Activated naive CD4-positive, alpha-beta T cell treated with anti-CD3 and anti-CD28 coated beads, Interleukin-2, amount 50 U/mL, for 72 hours (primary cell): ENCODE data around the gene ASH1L. TPM values are rescaled to one million over a fixed set of nuclear protein-coding genes. Genes with fewer than 3 reads are reported as not detected.
"Not testable (repeated sequence)": the region's sequence is repeated elsewhere in the genome, so short reads cannot be mapped to it uniquely, and the experiment has no call there.

ENCODE experiments used
- ATAC-seq, 2 donors: fragments of 150-1000 bp; cut with Tn5 transposase; 2 replicates each; pipeline ENCODE4 v1.10.0; 2021; ENCODE audit warnings: mild to moderate bottlenecking in 2 of 2, moderate library complexity in 2 of 2
- DNase-seq, 2 donors: peaks; one replicate each; pipeline ENCODE4 v3.0.0; 2021 to 2022; ENCODE audit warnings: low spot score in 2 of 2
- H3K27ac Mint-ChIP-seq, 2 donors: one replicate each; pipeline ENCODE4 v1.8.0; 2022; ENCODE audit warnings: mild to moderate bottlenecking in 2 of 2, mixed read lengths in 2 of 2
- H3K36me3 Mint-ChIP-seq, 2 donors: one replicate each; pipeline ENCODE4 v1.8.0; 2022; ENCODE audit warnings: mixed read lengths in 2 of 2
- H3K9me3 Mint-ChIP-seq, 2 donors: one replicate each; pipeline ENCODE4 v1.8.0; 2022; ENCODE audit warnings: mixed read lengths in 2 of 2
- total RNA-seq, 2 donors: library from RNA; stranded (reverse); gene quantifications; one replicate each; pipeline ENCODE4 v1.2.3, GENCODE V29; 2022

The ASH1L gene
- total RNA-seq, 2 donors from 2014 or later: 43.0 to 69.4 TPM

DNA sequence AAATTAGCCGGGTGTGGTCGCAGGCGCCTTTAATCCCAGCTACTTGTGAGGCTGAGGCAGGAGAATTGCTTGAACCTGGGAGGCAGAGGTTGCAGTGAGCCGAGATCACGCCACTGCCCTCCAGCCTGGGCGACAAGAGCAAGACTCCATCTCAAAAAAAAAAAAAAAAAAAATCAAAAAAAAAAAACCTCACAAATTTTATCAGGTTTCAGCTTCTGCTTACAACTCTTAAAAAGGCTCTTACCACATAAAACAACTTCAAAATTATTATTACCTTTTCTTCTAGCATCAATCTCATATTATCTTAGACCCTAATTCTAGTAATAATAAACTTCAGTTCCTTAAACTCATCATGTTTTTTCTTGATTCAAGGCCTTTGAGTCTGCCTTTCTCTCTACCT, 120.2 kb downstream of the ASH1L start:
- not testable (repeated sequence) for ATAC-seq, H3K9me3 Mint-ChIP-seq, H3K36me3 Mint-ChIP-seq, DNase-seq
- H3K27ac Mint-ChIP-seq: peak overlapping the region in 1 of 2 donors; percentile 64

- DNase-seq (no peak), ATAC-seq (no peak)
- no peak overlapping the region for H3K27ac Mint-ChIP-seq
- H3K36me3 Mint-ChIP-seq: peaks cover 6 to 13% of the 10 kb centered on the region in 2 donors
- H3K9me3 Mint-ChIP-seq: no peaks in the 10 kb centered on the region
These were observed 125.2 kb downstream of the ASH1L start for GRCh38 chr1:155437405-155437804.

- H3K27ac Mint-ChIP-seq, DNase-seq, ATAC-seq, H3K9me3 Mint-ChIP-seq: not testable (repeated sequence)
- peaks cover 6 to 13% of the 10 kb centered on the region in 2 donors for H3K36me3 Mint-ChIP-seq
These were observed 128.7 kb downstream of the ASH1L start for GRCh38 chr1:155433831-155434389.

DNA sequence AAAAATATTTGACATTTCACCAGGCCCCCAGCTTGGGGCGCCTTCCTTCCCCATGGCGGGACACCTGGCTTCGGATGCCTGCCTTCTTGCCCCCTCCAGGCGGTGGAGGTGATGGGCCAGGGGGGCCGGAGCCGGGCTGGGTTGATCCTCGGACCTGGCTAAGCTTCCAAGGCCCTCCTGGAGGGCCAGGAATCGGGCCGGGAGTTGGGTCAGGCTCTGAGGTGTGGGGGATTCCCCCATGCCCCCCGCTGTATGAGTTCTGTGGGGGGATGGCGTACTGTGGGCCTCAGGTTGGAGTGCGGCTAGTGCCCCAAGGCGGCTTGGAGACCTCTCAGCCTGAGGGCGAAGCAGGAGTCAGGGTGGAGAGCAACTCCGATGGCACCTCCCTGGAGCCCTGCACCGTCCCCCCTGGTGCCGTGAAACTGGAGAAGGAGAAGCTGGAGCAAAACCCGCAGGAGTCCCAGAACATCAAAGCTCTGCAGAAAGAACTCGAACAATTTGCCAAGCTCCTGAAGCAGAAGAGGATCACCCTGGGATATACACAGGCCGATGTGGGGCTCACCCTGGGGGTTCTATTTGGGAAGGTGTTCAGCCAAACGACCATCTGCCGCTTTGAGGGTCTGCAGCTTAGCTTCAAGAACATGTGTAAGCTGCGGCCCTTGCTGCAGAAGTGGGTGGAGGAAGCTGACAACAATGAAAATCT, 129.3 kb downstream of the ASH1L start:
- H3K36me3 Mint-ChIP-seq, ATAC-seq, H3K9me3 Mint-ChIP-seq, DNase-seq: not testable (repeated sequence)
- peak overlapping the region in 1 of 2 donors; percentile 9 for H3K27ac Mint-ChIP-seq

DNA sequence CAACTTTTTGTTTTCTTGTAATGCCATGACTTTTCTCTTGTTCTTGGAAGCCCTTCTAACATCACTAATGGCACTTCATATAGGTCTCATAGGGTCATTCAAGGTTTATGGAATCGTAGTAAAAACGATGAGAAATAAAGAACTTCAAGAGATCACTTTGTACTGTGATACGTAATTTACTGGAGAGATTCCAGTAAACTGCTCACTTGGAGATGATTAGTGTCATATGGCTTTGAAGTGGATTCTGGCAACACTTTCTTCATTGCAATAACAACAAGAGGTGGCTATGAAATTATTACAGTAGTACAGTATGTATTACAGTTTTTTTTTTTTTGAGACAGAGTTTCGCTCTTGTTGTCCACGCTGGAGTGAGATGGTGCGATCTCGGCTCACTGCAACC, 138.5 kb downstream of the ASH1L start:
- ATAC-seq (no peak), DNase-seq (no peak)
- no peak overlapping the region for H3K27ac Mint-ChIP-seq
- no peaks in the 10 kb centered on the region for H3K9me3 Mint-ChIP-seq
- H3K36me3 Mint-ChIP-seq: no peaks in the 10 kb centered on the region

DNA sequence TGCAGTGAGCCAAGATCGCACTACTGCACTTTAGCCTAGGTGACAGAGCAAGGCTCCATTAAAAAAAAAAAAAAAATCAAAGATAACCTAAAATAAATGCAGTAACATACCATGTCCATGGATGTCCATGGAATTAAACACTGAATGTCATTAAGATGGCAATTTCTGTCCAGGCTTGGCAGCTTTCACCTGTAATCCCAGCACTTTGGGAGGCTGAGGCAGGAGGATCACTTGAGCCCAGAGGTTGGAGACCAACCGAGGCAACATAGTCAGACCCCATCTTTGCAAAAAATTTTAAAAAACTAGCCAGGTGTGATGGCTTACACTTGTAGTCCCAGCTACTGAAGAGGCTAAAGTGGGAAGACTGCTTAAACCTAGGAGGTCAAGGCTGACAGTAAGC, 141.8 kb downstream of the ASH1L start:
- DNase-seq (no peak), ATAC-seq (no peak)
- Mint-ChIP-seq H3K27ac (no peak overlapping the region), H3K36me3 (no peaks in the 10 kb centered on the region), H3K9me3 (no peaks in the 10 kb centered on the region)

DNA sequence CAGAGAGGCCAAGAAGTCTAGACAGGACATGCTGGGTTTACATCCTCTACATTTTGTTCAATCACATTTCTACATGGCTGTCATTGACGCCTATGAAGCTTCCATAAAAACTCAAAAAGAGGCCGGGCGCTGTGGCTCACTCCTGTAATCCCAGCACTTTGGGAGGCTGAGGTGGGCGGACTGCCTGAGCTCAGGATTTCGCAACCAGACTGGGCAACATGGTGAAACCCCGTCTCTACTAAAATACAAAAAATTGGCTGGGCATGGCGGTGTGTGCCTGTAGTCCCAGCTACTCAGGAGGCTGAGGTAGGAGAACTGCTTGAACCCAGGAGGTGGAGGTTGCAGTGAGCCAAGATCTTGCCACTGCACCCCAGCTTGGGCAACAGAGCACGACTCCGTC, 150.8 kb downstream of the ASH1L start:
- ATAC-seq, H3K9me3 Mint-ChIP-seq, H3K27ac Mint-ChIP-seq, H3K36me3 Mint-ChIP-seq, DNase-seq: not testable (repeated sequence)

GRCh38 chr1:155410931-155411330, 151.7 kb downstream of the ASH1L start:
- no peaks in the 10 kb centered on the region for H3K36me3 Mint-ChIP-seq
- no peaks in the 10 kb centered on the region for H3K9me3 Mint-ChIP-seq
- ATAC-seq (no peak), DNase-seq (no peak)
- H3K27ac Mint-ChIP-seq: no peak overlapping the region

- Mint-ChIP-seq H3K27ac (no peak overlapping the region), H3K36me3 (peaks cover 16 to 18% of the 10 kb centered on the region in 2 donors), H3K9me3 (no peaks in the 10 kb centered on the region)
- ATAC-seq: no peak
- DNase-seq: no peak
These were observed 165.6 kb downstream of the ASH1L start for GRCh38 chr1:155396874-155397476.

- H3K36me3 Mint-ChIP-seq: peaks cover 16 to 24% of the 10 kb centered on the region in 2 donors
- no peak for ATAC-seq
- no peak for DNase-seq
These were observed 169.6 kb downstream of the ASH1L start for GRCh38 chr1:155392898-155393411.

GRCh38 chr1:155389826-155390225, 172.8 kb downstream of the ASH1L start:
- Mint-ChIP-seq H3K27ac (no peak overlapping the region), H3K36me3 (peaks cover 16 to 24% of the 10 kb centered on the region in 2 donors), H3K9me3 (no peaks in the 10 kb centered on the region)
- DNase-seq (no peak), ATAC-seq (no peak)

More at GRCh38 chr1:155392898-155393411, 169.6 kb downstream of the ASH1L start:
- no peaks in the 10 kb centered on the region for H3K9me3 Mint-ChIP-seq
- H3K27ac Mint-ChIP-seq: no peak overlapping the region

- not testable (repeated sequence) for DNase-seq, H3K9me3 Mint-ChIP-seq, ATAC-seq, H3K27ac Mint-ChIP-seq, H3K36me3 Mint-ChIP-seq
These were observed 176.8 kb downstream of the ASH1L start for GRCh38 chr1:155385836-155386235.

GRCh38 chr1:155383406-155383805, 179.2 kb downstream of the ASH1L start:
- Mint-ChIP-seq H3K9me3 (no peaks in the 10 kb centered on the region), H3K36me3 (peaks cover 0 to 2% of the 10 kb centered on the region in 2 donors), H3K27ac (no peak overlapping the region)
- no peak for ATAC-seq
- no peak for DNase-seq

- DNase-seq (no peak), ATAC-seq (no peak)
- no peak overlapping the region for H3K27ac Mint-ChIP-seq
- no peaks in the 10 kb centered on the region for H3K9me3 Mint-ChIP-seq
- peaks cover 4 to 6% of the 10 kb centered on the region in 2 donors for H3K36me3 Mint-ChIP-seq
These were observed 182.9 kb downstream of the ASH1L start for GRCh38 chr1:155379631-155380090.

DNA sequence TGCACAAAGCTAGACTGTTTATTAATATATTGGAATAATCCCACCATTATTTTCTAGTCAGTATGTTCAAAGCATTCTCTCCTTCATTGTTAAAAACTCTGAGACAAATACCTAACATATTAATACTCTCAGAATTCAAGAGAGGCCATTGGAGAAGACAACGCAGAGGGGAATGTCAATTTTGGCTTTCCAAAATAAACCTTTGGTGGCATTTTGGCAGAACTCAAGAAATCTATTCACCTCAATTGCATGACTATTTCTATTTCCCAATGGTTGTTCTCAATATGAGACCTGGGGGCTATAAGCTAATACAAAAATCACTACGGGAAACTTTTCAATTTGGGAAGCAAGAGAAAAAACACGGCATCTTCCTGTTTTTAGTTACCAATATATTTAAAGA, 183.4 kb downstream of the ASH1L start:
- no peak for ATAC-seq
- H3K9me3 Mint-ChIP-seq: no peaks in the 10 kb centered on the region
- no peak for DNase-seq
- H3K27ac Mint-ChIP-seq: no peak overlapping the region
- peaks cover 4 to 6% of the 10 kb centered on the region in 2 donors for H3K36me3 Mint-ChIP-seq

GRCh38 chr1:155360051-155360450, 202.6 kb downstream of the ASH1L start:
- ATAC-seq: no peak
- Mint-ChIP-seq H3K36me3 (no peaks in the 10 kb centered on the region), H3K27ac (peak overlapping the region in 1 of 2 donors; percentile 37), H3K9me3 (no peaks in the 10 kb centered on the region)
- DNase-seq: no peak

DNA sequence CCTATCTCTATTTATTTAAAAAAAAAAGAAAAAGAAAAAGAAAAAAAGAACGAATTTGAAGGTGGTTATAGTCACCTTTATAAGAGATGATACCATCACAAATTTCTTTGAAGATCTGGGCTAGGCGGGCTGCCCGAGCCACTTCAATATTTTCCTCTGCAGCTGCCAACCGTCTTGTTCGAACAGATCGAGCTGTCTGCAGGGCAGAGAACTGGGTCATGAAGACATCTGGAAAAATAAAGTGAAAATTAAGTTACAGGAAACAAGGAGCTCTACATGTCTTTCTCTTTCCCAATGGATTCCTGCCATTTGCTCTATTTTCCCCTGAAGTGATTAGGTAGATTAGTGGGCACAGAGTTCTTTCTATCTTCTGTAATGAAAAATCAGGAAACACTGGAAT, 210.0 kb downstream of the ASH1L start:
- H3K27ac Mint-ChIP-seq: peak overlapping the region in 1 of 2 donors; percentile 48
- DNase-seq: no peak
- no peaks in the 10 kb centered on the region for H3K9me3 Mint-ChIP-seq
- ATAC-seq: no peak
- H3K36me3 Mint-ChIP-seq: peaks cover 0 to 5% of the 10 kb centered on the region in 2 donors
